ENCODE measurements around the gene HSPA12A. TPM values are rescaled to one million over a fixed set of nuclear protein-coding genes. Genes with fewer than 3 reads are reported as not detected.

HSPA12A gene
- total and polyA plus RNA-seq, 3 experiments from 2014 or later, result 0.04 to 0.07 TPM; not detected in 1

DNA sequence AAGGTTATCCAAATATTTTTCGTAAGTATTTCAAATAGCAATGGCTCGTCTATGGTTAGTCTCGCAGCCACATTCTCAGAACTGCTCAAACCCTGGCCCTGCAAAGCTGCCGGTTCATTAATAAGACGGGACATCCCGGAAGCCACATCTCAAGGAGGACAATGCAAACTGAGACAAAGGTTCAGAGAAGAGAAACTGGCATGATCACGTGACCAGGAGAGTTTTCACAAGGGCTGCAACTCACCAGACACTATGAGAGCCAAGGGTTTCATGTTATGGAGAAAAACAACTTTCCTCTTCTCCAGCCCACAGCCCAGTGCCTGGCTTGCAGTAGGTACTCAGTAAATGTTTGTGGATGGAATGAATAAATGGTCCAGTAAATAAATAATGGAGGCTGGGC is 5.0 kb upstream of the HSPA12A start:
- H3K27me3 ChIP-seq (ENCODE audit: insufficient read depth, low read length, poor library complexity, severe bottlenecking), result peaks cover 12% of the 10 kb centered on the region
- no peak for DNase-seq
- Mint-ChIP-seq H3K36me3 (peaks cover 0 to 3% (median 0%) of the 10 kb centered on the region in 3 donors), H3K27me3 (peaks cover 34 to 43% of the 10 kb centered on the region in 2 donors), H3K9me3 (peaks cover 0 to 3% (median 0%) of the 10 kb centered on the region in 5 donors), H3K4me3 (no peak overlapping the region), H3K27ac (no peak overlapping the region), H3K4me1 (peaks cover 0 to 7% (median 0%) of the 10 kb centered on the region in 3 donors)
- CTCF ChIA-PET, result interaction anchor here (1.2 kb wide), 1 partner anchor 41 kb away, joined by 3 read pairs; no protein-coding TSS in a partner anchor
- POLR2A ChIA-PET, result no interaction called here
- no peaks in the 10 kb centered on the region for H3K9me3 ChIP-seq (ENCODE audit: low read length)
- H3K36me3 ChIP-seq (ENCODE audit: insufficient read depth, low read length), result no peaks in the 10 kb centered on the region
- H3K4me3 ChIP-seq (ENCODE audit: low read length), result no peak overlapping the region
- no peak overlapping the region for H3K27ac ChIP-seq (ENCODE audit: low read depth, low read length)
- H3K4me1 ChIP-seq (ENCODE audit: insufficient read depth, low read length), result no peaks in the 10 kb centered on the region

DNA sequence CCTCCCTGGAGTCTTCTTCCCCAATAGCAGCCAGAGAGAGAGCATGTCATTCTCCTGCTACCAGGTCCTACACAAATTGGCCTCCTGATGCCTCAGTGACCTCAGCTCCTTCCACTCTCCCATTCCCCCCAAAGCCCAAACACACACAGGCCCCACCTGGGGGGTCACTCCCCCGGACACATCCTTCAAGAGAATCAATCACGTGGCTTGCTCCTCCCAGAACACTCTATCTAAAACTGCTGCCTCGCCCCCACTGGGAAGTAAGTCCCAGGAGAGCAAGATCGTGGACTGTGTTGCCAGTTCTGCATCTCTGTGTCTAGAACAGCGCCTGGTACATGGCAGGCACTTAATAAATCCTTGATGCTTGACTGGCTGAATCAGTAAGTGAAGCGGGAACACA is 2.5 kb upstream of the HSPA12A start:
- Mint-ChIP-seq H3K4me3 (peak overlapping the region in 2 of 7 donors; percentile 12 to 36), H3K9me3 (peaks cover 0 to 5% (median 0%) of the 10 kb centered on the region in 5 donors), H3K27ac (peak overlapping the region in 1 of 8 donors; percentile 77), H3K27me3 (peaks cover 36 to 47% of the 10 kb centered on the region in 2 donors), H3K4me1 (peaks cover 0 to 7% (median 0%) of the 10 kb centered on the region in 3 donors), H3K36me3 (peaks cover 0 to 3% (median 0%) of the 10 kb centered on the region in 3 donors)
- no peak for DNase-seq
- no peak overlapping the region for H3K4me3 ChIP-seq (ENCODE audit: low read length)
- CTCF ChIA-PET, result no interaction called here
- H3K27me3 ChIP-seq (ENCODE audit: insufficient read depth, low read length, poor library complexity, severe bottlenecking), result peaks cover 22% of the 10 kb centered on the region
- no peaks in the 10 kb centered on the region for H3K9me3 ChIP-seq (ENCODE audit: low read length)
- POLR2A ChIA-PET, result no interaction called here
- H3K27ac ChIP-seq (ENCODE audit: low read depth, low read length), result no peak overlapping the region
- H3K4me1 ChIP-seq (ENCODE audit: insufficient read depth, low read length), result peaks cover 7% of the 10 kb centered on the region
- no peaks in the 10 kb centered on the region for H3K36me3 ChIP-seq (ENCODE audit: insufficient read depth, low read length)

DNA sequence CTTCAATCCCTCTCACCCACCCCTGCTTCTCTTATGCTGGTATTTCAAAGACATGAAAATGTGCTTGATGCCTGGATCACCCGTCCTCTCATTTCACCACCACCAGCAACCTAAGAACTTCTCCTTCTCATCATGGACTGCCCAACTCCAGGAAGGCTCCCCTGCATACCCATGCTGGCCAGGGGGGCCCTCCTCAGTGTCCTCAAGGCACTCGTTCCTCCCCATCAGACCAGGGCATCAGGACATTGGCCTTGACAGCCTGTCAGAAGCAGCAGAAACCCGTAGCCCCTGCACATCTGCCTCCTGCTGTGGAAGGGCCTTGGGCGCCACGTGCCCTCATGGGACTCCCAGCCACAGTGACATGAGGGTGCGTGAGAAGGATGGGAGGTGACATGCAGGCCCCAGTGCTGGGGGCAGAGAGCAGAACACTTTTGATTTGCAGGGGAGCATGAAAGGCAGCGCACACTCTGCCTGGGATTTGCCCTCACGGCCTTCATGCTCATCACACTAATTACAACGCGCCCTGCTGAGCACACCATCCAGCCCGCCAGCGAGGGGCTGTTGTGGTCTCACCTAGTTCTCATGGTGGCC is 1.9 kb upstream of the HSPA12A start:
- H3K4me1 ChIP-seq (ENCODE audit: insufficient read depth, low read length), result peaks cover 7% of the 10 kb centered on the region
- CTCF ChIA-PET, result no interaction called here
- H3K4me1 Mint-ChIP-seq, result peaks cover 0 to 7% (median 0%) of the 10 kb centered on the region in 3 donors
- H3K27me3 ChIP-seq (ENCODE audit: insufficient read depth, low read length, poor library complexity, severe bottlenecking), result peaks cover 22% of the 10 kb centered on the region
- POLR2A ChIA-PET, result no interaction called here
- peaks cover 0 to 3% (median 0%) of the 10 kb centered on the region in 3 donors for H3K36me3 Mint-ChIP-seq
- H3K9me3 ChIP-seq (ENCODE audit: low read length), result no peaks in the 10 kb centered on the region
- peak overlapping the region in 4 of 7 donors; percentile 12 to 80 (median 48) for H3K4me3 Mint-ChIP-seq
- DNase-seq, result peak in 1 of 5 donors; percentile 35
- H3K36me3 ChIP-seq (ENCODE audit: insufficient read depth, low read length), result no peaks in the 10 kb centered on the region
- H3K4me3 ChIP-seq (ENCODE audit: low read length), result no peak overlapping the region
- H3K27ac ChIP-seq (ENCODE audit: low read depth, low read length), result no peak overlapping the region
- peaks cover 0 to 6% (median 0%) of the 10 kb centered on the region in 5 donors for H3K9me3 Mint-ChIP-seq
- peaks cover 38 to 48% of the 10 kb centered on the region in 2 donors for H3K27me3 Mint-ChIP-seq
- H3K27ac Mint-ChIP-seq, result no peak overlapping the region

DNA sequence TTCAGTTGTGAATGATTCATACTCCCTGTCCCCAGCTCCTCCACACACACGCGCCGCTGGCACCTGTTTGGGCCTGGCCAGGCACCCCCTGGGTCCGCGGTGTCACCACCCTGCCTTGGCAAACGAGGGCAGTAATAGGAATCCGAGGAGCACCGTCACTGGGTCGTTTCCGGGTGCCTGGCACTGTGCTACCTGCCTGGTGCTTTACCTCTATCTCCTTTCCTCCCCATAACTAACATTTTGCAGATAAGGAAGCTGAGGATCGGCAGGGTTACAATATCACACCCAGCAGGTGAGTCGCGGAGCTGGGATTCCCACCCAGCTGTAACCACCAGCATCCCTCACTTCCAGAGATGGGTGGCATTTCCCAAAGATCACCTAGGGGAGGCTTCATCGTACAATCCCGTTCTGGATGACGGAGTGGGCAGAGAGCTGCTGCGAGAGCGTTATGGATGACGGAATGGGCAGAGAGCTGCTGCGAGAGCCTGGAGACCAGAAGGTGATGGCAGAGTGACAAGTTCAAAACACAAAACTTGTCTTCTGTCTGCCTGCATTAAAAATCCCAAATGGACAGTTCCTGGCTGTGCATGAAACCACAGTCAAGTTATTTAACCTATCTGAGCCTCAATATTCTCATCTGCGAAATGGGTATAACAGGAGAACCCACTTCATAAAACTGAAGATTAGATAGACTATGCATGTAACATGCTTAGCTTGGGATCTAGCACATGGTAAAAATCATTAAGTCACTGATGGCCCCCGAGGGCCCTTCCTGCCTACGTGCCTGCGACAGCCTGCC is 1.1 kb upstream of the HSPA12A start:
- Mint-ChIP-seq H3K4me1 (peaks cover 0 to 7% (median 0%) of the 10 kb centered on the region in 3 donors), H3K27ac (no peak overlapping the region), H3K36me3 (peaks cover 0 to 3% (median 0%) of the 10 kb centered on the region in 3 donors), H3K9me3 (peaks cover 0 to 6% (median 0%) of the 10 kb centered on the region in 5 donors), H3K27me3 (peaks cover 39 to 53% of the 10 kb centered on the region in 2 donors), H3K4me3 (peak overlapping the region in 6 of 7 donors; percentile 3 to 68 (median 44))
- peak in 1 of 5 donors; percentile 17 for DNase-seq
- Histone ChIP-seq H3K27me3 (ENCODE audit: insufficient read depth, low read length, poor library complexity, severe bottlenecking) (peaks cover 22% of the 10 kb centered on the region), H3K36me3 (ENCODE audit: insufficient read depth, low read length) (no peaks in the 10 kb centered on the region), H3K9me3 (ENCODE audit: low read length) (no peaks in the 10 kb centered on the region), H3K27ac (ENCODE audit: low read depth, low read length) (no peak overlapping the region), H3K4me1 (ENCODE audit: insufficient read depth, low read length) (peaks cover 7% of the 10 kb centered on the region), H3K4me3 (ENCODE audit: low read length) (no peak overlapping the region)
- POLR2A ChIA-PET, result no interaction called here
- CTCF ChIA-PET, result no interaction called here

DNA sequence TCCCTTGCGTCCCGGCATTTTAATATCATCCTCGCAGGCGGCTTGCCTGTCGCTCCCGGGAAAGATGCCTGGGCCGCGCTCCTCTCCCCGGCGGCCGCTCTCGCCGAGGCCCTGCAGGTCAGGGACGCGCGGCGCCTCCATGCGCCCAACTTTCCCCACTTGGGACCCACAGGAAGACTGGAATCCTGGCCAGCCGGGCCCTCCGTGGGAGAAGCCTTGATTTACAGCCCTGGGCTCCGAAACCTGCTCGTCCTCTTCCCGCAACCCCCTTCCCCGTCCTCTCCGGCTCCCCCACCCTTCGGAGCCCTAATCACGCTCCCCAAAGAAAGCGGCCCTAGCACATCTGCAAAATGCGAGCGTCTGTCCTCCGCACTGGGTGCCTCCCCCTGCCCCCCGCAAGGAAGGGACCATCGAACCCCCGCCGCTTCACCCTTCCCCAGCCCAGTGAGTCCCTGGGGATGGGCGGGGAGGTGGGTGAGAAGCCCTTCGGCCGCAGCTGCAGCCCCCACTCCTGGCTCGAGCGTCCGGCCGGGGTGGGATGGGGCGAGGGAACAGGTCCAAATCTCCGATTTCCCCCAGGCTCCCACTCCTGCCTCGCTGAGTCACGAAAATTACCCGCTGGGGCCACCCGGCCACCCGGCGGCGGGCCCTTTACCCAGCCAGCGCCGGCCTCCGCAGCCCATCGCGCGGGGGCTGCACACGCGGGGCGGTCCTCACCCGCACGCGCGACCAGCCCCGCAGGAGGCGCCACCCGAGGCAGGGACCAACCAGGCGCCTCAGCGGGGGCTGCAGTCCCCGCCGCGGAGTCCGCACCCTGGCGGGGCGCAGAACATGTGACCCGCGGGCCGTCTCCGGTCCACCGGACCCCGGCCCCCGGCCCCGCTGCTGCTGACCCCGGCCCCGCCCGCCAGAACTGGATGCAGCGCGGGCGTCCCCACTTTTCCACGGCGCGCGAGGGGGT is 695 bp downstream of the HSPA12A start:
- no peaks in the 10 kb centered on the region for H3K9me3 ChIP-seq (ENCODE audit: low read length)
- Mint-ChIP-seq H3K9me3 (peaks cover 0 to 6% (median 0%) of the 10 kb centered on the region in 5 donors), H3K36me3 (peaks cover 0 to 3% (median 0%) of the 10 kb centered on the region in 3 donors), H3K27ac (no peak overlapping the region), H3K4me3 (peak overlapping the region in 4 of 7 donors; percentile 34 to 72 (median 42)), H3K27me3 (peaks cover 43 to 60% of the 10 kb centered on the region in 2 donors), H3K4me1 (peaks cover 0 to 7% (median 0%) of the 10 kb centered on the region in 3 donors)
- peaks cover 26% of the 10 kb centered on the region for H3K27me3 ChIP-seq (ENCODE audit: insufficient read depth, low read length, poor library complexity, severe bottlenecking)
- H3K27ac ChIP-seq (ENCODE audit: low read depth, low read length), result no peak overlapping the region
- peaks cover 7% of the 10 kb centered on the region for H3K4me1 ChIP-seq (ENCODE audit: insufficient read depth, low read length)
- CTCF ChIA-PET, result no interaction called here
- H3K36me3 ChIP-seq (ENCODE audit: insufficient read depth, low read length), result no peaks in the 10 kb centered on the region
- DNase-seq, result peak in 1 of 5 donors; percentile 19
- H3K4me3 ChIP-seq (ENCODE audit: low read length), result no peak overlapping the region
- POLR2A ChIA-PET, result no interaction called here

DNA sequence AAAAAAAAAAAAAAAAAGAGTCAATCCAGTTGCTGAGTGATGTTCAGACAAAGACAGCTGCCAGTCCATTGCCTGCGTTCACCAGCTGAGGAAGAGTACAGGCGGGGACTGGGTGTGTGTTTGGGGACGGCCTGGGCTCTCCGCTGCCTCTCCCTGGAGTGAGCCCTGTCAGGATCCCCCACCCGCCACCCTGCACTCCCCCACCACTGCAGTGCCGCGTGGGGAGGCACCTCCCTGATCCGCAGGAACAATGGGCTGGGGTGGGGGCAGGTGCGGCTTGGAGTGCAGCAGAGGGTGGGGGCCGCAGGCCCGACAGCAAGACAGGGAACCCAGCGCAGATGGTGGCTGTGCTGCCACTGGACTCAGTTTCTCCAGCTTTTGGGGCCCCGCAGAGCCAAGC is 1.4 kb downstream of the HSPA12A start:
- Histone ChIP-seq H3K27me3 (ENCODE audit: insufficient read depth, low read length, poor library complexity, severe bottlenecking) (peaks cover 26% of the 10 kb centered on the region), H3K36me3 (ENCODE audit: insufficient read depth, low read length) (no peaks in the 10 kb centered on the region), H3K4me1 (ENCODE audit: insufficient read depth, low read length) (peaks cover 7% of the 10 kb centered on the region), H3K27ac (ENCODE audit: low read depth, low read length) (no peak overlapping the region), H3K4me3 (ENCODE audit: low read length) (no peak overlapping the region), H3K9me3 (ENCODE audit: low read length) (no peaks in the 10 kb centered on the region)
- peaks cover 0 to 7% (median 0%) of the 10 kb centered on the region in 3 donors for H3K4me1 Mint-ChIP-seq
- ChIA-PET CTCF (no interaction called here), POLR2A (no interaction called here)
- H3K4me3 Mint-ChIP-seq, result peak overlapping the region in 2 of 7 donors; percentile 38 to 46
- H3K36me3 Mint-ChIP-seq, result peaks cover 0 to 3% (median 0%) of the 10 kb centered on the region in 3 donors
- peaks cover 47 to 61% of the 10 kb centered on the region in 2 donors for H3K27me3 Mint-ChIP-seq
- no peak overlapping the region for H3K27ac Mint-ChIP-seq
- DNase-seq, result peak in 1 of 5 donors; percentile 11
- peaks cover 0 to 6% (median 0%) of the 10 kb centered on the region in 5 donors for H3K9me3 Mint-ChIP-seq

DNA sequence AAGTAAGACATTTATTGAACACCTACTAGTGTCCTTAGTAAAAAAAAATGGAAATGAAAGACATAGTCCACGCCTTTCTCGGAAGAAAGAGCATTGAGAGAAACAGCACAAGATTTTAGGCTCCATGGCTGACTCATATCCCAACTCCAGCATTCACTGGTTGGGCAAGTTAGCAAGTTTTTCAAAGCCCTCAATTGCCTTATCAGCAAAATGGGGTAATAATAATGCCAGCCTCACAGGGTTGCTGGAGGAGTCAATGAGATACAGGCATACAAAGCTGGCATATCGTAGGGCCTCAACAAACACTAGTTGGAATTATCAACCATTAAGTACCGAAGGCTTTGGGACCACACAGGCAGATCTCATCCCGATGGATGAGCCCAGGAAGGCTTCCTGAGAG is 4.0 kb downstream of the HSPA12A start:
- Histone ChIP-seq H3K36me3 (ENCODE audit: insufficient read depth, low read length) (no peaks in the 10 kb centered on the region), H3K27ac (ENCODE audit: low read depth, low read length) (no peak overlapping the region), H3K27me3 (ENCODE audit: insufficient read depth, low read length, poor library complexity, severe bottlenecking) (peaks cover 19% of the 10 kb centered on the region), H3K4me3 (ENCODE audit: low read length) (no peak overlapping the region), H3K4me1 (ENCODE audit: insufficient read depth, low read length) (peaks cover 7% of the 10 kb centered on the region), H3K9me3 (ENCODE audit: low read length) (no peaks in the 10 kb centered on the region)
- no peak overlapping the region for H3K4me3 Mint-ChIP-seq
- H3K27me3 Mint-ChIP-seq, result peaks cover 39 to 43% of the 10 kb centered on the region in 2 donors
- peaks cover 0 to 5% (median 0%) of the 10 kb centered on the region in 5 donors for H3K9me3 Mint-ChIP-seq
- ChIA-PET POLR2A (no interaction called here), CTCF (no interaction called here)
- no peak overlapping the region for H3K27ac Mint-ChIP-seq
- H3K36me3 Mint-ChIP-seq, result no peaks in the 10 kb centered on the region
- peaks cover 0 to 3% (median 0%) of the 10 kb centered on the region in 3 donors for H3K4me1 Mint-ChIP-seq
- DNase-seq, result no peak

Measured in CD8-positive, alpha-beta memory T cell (primary cell).